PC-3 (cell line): ENCODE measurements around the gene KCNN1. TPM values are rescaled to one million over a fixed set of nuclear protein-coding genes. Genes with fewer than 3 reads are reported as not detected.

Experiments
- ATAC-seq: fragments of 200-7000 bp; cut with Tn5 transposase; 2 replicates; pipeline ENCODE4 v1.9.1; 2020; ENCODE audit warnings: mild to moderate bottlenecking, moderate library complexity
- BruUV-seq: library from RNA; stranded (reverse); fragments of 400-500 nt; replicated peaks from 2 replicates; lab custom pipeline; 2021; lab: Mats Ljungman, UMichigan
- CTCF ChIA-PET: fragments of 300-600 bp; sonication (Branson Sonifier 250); formaldehyde crosslinking; loops from one replicate; lab custom pipeline; 2022; ENCODE audit warnings: antibody characterized with exemption; lab: Charles Lee
- POLR2A ChIA-PET: fragments of 300-600 bp; sonication (Branson Sonifier 250); formaldehyde crosslinking; loops from one replicate; lab custom pipeline; 2022; ENCODE audit warnings: antibody characterized with exemption; ENCODE audit not compliant: unreplicated experiment; lab: Charles Lee
- DNase-seq: peaks from one replicate; pipeline ENCODE4 v3.0.0-alpha.2; 2015
- H2AFZ ChIP-seq: fragments of 300-600 bp; sonication (generic); 2 replicates; pipeline ENCODE4 v1.6.0; 2016; ENCODE audit warnings: antibody characterized with exemption, low read length
- H3F3A ChIP-seq: fragments of 300-600 bp; sonication (generic); one replicate; pipeline ENCODE4 v1.6.0; 2017; ENCODE audit warnings: antibody characterized with exemption, low read length, control low read depth, mild to moderate bottlenecking; ENCODE audit not compliant: unreplicated experiment
- H3K27ac ChIP-seq: fragments of 300-600 bp; sonication (generic); 2 replicates; pipeline ENCODE4 v1.5.1; 2016; ENCODE audit warnings: mild to moderate bottlenecking, low read length
- H3K27me3 ChIP-seq: fragments of 300-600 bp; sonication (generic); 2 replicates; pipeline ENCODE4 v1.6.1; 2016; ENCODE audit warnings: low read length, mixed read lengths
- H3K36me3 ChIP-seq: fragments of 300-600 bp; sonication (generic); 2 replicates; pipeline ENCODE4 v1.6.1; 2016; ENCODE audit warnings: low read depth, mixed run types, low read length, mixed read lengths
- H3K4me1 ChIP-seq: fragments of 300-600 bp; sonication (generic); 2 replicates; pipeline ENCODE4 v1.5.1; 2016; ENCODE audit warnings: low read length; ENCODE audit not compliant: insufficient read depth
- H3K4me2 ChIP-seq: fragments of 300-600 bp; sonication (generic); 2 replicates; pipeline ENCODE4 v1.6.0; 2016; ENCODE audit warnings: low read length
- H3K4me3 ChIP-seq: fragments of 300-600 bp; sonication (generic); 2 replicates; pipeline ENCODE4 v1.5.1; 2016; ENCODE audit warnings: mild to moderate bottlenecking, low read length, mixed read lengths
- H3K79me2 ChIP-seq: fragments of 300-600 bp; sonication (generic); 2 replicates; pipeline ENCODE4 v1.6.1; 2017; ENCODE audit warnings: low read length, mixed read lengths
- H3K9ac ChIP-seq: fragments of 300-600 bp; sonication (generic); 2 replicates; pipeline ENCODE4 v1.6.0; 2016; ENCODE audit warnings: mild to moderate bottlenecking, low read length
- H3K9me2 ChIP-seq: fragments of 300-600 bp; sonication (generic); replicated peaks from 2 replicates; pipeline ENCODE4 v1.6.1; 2016; ENCODE audit warnings: mixed run types, low read length, mixed read lengths
- H3K9me3 ChIP-seq: fragments of 300-600 bp; sonication (generic); 2 replicates; pipeline ENCODE4 v1.6.1; 2016; ENCODE audit warnings: low read length, mixed read lengths
- H4K20me1 ChIP-seq: fragments of 300-600 bp; sonication (generic); 2 replicates; pipeline ENCODE4 v1.6.1; 2016; ENCODE audit warnings: low read length, mixed read lengths
- EZH2 ChIP-seq: fragments of 300-600 bp; sonication (generic); IDR thresholded peaks from one replicate; pipeline ENCODE4 v1.6.1; 2017; ENCODE audit warnings: antibody characterized with exemption, mild to moderate bottlenecking, low read length; ENCODE audit not compliant: unreplicated experiment
- EZH2phosphoT487 ChIP-seq: fragments of 300-600 bp; sonication (generic); IDR thresholded peaks from 2 replicates; pipeline ENCODE4 v1.6.1; 2018; ENCODE audit warnings: mild to moderate bottlenecking, antibody characterized with exemption, low read length, borderline replicate concordance
- intact Hi-C: fragments of 100-400 bp; cut with micrococcal nuclease; formaldehyde crosslinking; loops from 2 replicates; pipeline ENCODE4 v1.9.0; 2023
- total RNA-seq: library from RNA; depleted of rRNA; stranded (reverse); fragments of >200 nt; gene quantifications from 2 replicates; pipeline ENCODE4 v1.2.3, GENCODE V29; 2014
- TF ChIP-seq, protein P1 (sequence below): fragments of 300-600 bp; sonication (generic); conservative IDR thresholded peaks from 2 replicates; pipeline ENCODE4 v1.5.1; 2017; ENCODE audit warnings: antibody characterized with exemption, low read depth, mild to moderate bottlenecking, low read length

KCNN1 gene
- total RNA-seq, 1 experiment from 2014 or later: not detected

DNA sequence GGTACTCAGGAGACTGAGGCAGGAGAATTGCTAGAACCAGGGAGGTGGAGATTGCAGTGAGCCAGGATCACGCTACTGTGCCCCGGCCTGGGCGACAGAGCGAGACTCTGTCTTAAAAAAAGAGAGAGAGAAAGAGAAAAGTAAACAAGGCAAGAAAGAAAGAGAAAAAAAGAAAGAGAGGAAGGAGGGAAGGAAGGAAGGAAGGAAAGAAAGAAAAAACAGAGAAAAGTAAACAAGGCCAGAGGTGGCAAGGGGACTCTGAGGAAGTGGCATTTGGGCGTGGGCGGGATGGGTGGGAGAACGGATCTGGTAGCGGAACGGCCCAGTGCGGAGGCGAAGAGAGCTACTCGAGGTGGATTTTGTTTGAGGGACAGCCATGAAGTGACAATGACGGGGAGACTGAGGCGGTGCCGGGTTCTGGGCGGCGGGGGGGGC lies 33.6 kb downstream of the KCNN1 start:
- no peak for TF ChIP-seq EZH2phosphoT487
- TF ChIP-seq EZH2: no peak
- TF ChIP-seq, protein P1, sequence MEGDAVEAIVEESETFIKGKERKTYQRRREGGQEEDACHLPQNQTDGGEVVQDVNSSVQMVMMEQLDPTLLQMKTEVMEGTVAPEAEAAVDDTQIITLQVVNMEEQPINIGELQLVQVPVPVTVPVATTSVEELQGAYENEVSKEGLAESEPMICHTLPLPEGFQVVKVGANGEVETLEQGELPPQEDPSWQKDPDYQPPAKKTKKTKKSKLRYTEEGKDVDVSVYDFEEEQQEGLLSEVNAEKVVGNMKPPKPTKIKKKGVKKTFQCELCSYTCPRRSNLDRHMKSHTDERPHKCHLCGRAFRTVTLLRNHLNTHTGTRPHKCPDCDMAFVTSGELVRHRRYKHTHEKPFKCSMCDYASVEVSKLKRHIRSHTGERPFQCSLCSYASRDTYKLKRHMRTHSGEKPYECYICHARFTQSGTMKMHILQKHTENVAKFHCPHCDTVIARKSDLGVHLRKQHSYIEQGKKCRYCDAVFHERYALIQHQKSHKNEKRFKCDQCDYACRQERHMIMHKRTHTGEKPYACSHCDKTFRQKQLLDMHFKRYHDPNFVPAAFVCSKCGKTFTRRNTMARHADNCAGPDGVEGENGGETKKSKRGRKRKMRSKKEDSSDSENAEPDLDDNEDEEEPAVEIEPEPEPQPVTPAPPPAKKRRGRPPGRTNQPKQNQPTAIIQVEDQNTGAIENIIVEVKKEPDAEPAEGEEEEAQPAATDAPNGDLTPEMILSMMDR: no peak
- H3K4me3 ChIP-seq: peak overlapping the region; percentile 35; the same call in 1 of the 2 replicates
- H3K79me2 ChIP-seq: peaks cover 21% of the 10 kb centered on the region
- DNase-seq: no peak
- no peaks in the 10 kb centered on the region for H3K27me3 ChIP-seq
- CTCF ChIA-PET: interaction anchor here (0.6 to 1.1 kb wide), 4 partner anchors 52 to 167 kb away, joined by 3 to 31 read pairs (median 6); partner anchors contain the start of gene CCDC124
- peak; percentile 13 for ATAC-seq
- no peaks in the 10 kb centered on the region for H3K36me3 ChIP-seq
- peak overlapping the region; percentile 59; the same call in 1 of the 2 replicates for H2AFZ ChIP-seq
- H3K27ac ChIP-seq: peak overlapping the region; percentile 76
- H3K4me2 ChIP-seq: peak overlapping the region; percentile 75
- no TSS peak for BruUV-seq
- no peaks in the 10 kb centered on the region for H4K20me1 ChIP-seq
- H3F3A ChIP-seq: peaks cover 6% of the 10 kb centered on the region
- POLR2A ChIA-PET: no interaction called here
- H3K9me2 ChIP-seq: no peaks in the 10 kb centered on the region
- H3K9me3 ChIP-seq: no peaks in the 10 kb centered on the region
- H3K9ac ChIP-seq: peak overlapping the region; percentile 33; the same call in 1 of the 2 replicates
- H3K4me1 ChIP-seq: peaks cover 20% of the 10 kb centered on the region
- intact Hi-C loops: no loop called here

DNA sequence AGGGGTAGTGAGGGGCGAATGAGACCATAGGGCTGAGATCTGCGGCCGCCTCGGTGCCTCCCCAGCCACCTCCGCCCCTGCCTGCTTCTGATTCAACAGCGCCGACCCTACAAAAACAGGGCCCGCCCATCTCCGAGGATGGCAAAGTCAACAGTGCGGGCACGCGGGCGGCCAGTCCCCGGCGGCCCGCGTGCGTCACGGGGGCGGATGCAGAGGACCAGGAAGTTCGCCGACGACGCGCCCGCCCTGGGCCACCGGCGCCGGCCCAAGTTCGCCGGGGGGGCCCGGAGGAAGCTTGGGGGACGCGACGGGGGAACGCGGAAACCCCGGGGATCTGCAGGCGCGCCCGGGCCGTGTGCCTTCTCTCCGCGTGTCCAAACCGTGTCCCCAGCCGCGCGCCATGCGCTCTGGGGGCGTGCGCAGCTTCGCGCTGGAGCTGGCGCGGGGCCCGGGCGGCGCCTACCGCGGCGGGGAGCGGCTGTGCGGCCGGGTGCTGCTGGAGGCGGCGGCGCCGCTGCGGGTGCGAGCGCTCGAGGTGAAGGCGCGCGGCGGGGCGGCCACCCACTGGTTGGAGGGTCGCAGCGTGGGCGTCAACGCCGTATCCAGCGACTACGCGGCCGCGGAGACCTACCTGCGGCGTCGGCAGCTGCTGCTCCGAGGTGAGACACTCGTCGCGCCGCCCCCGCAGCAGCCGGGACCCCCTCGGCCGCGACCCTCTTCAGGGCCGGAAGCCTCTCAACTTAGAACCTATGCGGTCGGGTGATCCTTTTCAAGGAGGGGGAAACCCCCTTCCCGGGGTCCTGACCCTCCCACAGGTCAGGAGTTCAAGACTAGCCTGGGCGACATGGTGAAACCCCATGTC lies 34.2 kb downstream of the KCNN1 start:
- ATAC-seq (peak; percentile 75), DNase-seq (peak; percentile 92)
- Histone ChIP-seq H3K9ac (peak overlapping the region; percentile 88), H3K36me3 (no peaks in the 10 kb centered on the region), H4K20me1 (no peaks in the 10 kb centered on the region), H3K4me3 (peak overlapping the region; percentile 98), H3K4me1 (peaks cover 20% of the 10 kb centered on the region), H3F3A (peaks cover 6% of the 10 kb centered on the region), H3K9me3 (no peaks in the 10 kb centered on the region), H3K4me2 (peak overlapping the region; percentile 100), H3K9me2 (no peaks in the 10 kb centered on the region), H3K27me3 (no peaks in the 10 kb centered on the region), H3K27ac (peak overlapping the region; percentile 76), H3K79me2 (peaks cover 21% of the 10 kb centered on the region), H2AFZ (peak overlapping the region; percentile 65; the same call in 1 of the 2 replicates)
- BruUV-seq: no TSS peak
- ChIA-PET CTCF (interaction anchor here (0.6 to 1.1 kb wide), 3 partner anchors 53 to 166 kb away, joined by 3 to 9 read pairs (median 3); partner anchors contain the start of gene CCDC124), POLR2A (interaction anchor here (0.6 kb wide), 2 partner anchors 140 to 1677 kb away, joined by 3 to 4 read pairs; partner anchors contain the start of gene KLF2)
- no peak for TF ChIP-seq EZH2
- TF ChIP-seq, protein P1: no peak
- peak; percentile 92 for TF ChIP-seq EZH2phosphoT487
- intact Hi-C loops: no loop called here
